HepG2 (cell line): ENCODE measurements around the gene WASF1. TPM values are rescaled to one million over a fixed set of nuclear protein-coding genes. Genes with fewer than 3 reads are reported as not detected.

ENCODE experiments used
- ATF4 ChIP-seq, 2 experiments: fragments of 450-650 bp in 1 of 2; sonication (generic) in 1 of 2; formaldehyde crosslinking; IDR thresholded peaks; 2 replicates each; pipeline versions ENCODE4 v1.5.0 to v1.8.0; 2020 to 2022; ENCODE audit warnings: mild to moderate bottlenecking in 1 of 2, missing genetic modification reagents in 1 of 2
- CBX5 ChIP-seq: sonication (generic); formaldehyde crosslinking; IDR thresholded peaks from 2 replicates; pipeline ENCODE4 v1.4.0; 2020; ENCODE audit warnings: missing genetic modification reagents, borderline replicate concordance
- CENPX ChIP-seq: sonication (generic); formaldehyde crosslinking; IDR thresholded peaks from 2 replicates; pipeline ENCODE4 v1.9.0; 2021; ENCODE audit warnings: mild to moderate bottlenecking, missing genetic modification reagents, moderate library complexity
- GABPA ChIP-seq, 2 experiments: IDR thresholded peaks; 2 replicates each; pipeline ENCODE4 v1.6.1; 2011 to 2016; ENCODE audit warnings: low read depth in 2 of 2, low read length in 1 of 2, missing biosample characterization in 1 of 2, missing genetic modification characterization in 1 of 2
- HNRNPK ChIP-seq: fragments of 200-400 bp; formaldehyde crosslinking; IDR thresholded peaks from 2 replicates; pipeline ENCODE4 v1.6.1; 2018; ENCODE audit warnings: low read length, low read depth, moderate library complexity, mild to moderate bottlenecking; ENCODE audit not compliant: poor library complexity, severe bottlenecking
- JUN ChIP-seq: sonication (generic); formaldehyde crosslinking; IDR thresholded peaks from 2 replicates; pipeline ENCODE4 v1.4.0; 2020; ENCODE audit warnings: mild to moderate bottlenecking, missing genetic modification reagents
- MATR3 ChIP-seq: sonication (generic); formaldehyde crosslinking; IDR thresholded peaks from 2 replicates; pipeline ENCODE4 v1.4.0; 2020; ENCODE audit warnings: missing genetic modification reagents
- NAIF1 ChIP-seq: sonication (generic); formaldehyde crosslinking; IDR thresholded peaks from 2 replicates; pipeline ENCODE4 v1.5.0; 2020; ENCODE audit warnings: mild to moderate bottlenecking, missing genetic modification reagents, borderline replicate concordance
- ONECUT2 ChIP-seq: sonication (generic); formaldehyde crosslinking; IDR thresholded peaks from 2 replicates; pipeline ENCODE4 v1.4.0; 2020; ENCODE audit warnings: missing genetic modification reagents
- PHF8 ChIP-seq: sonication (generic); formaldehyde crosslinking; IDR thresholded peaks from 2 replicates; pipeline ENCODE4 v1.5.0; 2020; ENCODE audit warnings: missing genetic modification reagents
- PTBP1 ChIP-seq: fragments of 200-400 bp; formaldehyde crosslinking; IDR thresholded peaks from 2 replicates; pipeline ENCODE4 v1.6.1; 2018; ENCODE audit warnings: low read length, low read depth; ENCODE audit not compliant: poor library complexity, severe bottlenecking
- SNRNP70 ChIP-seq: fragments of 200-400 bp; formaldehyde crosslinking; IDR thresholded peaks from 2 replicates; pipeline ENCODE4 v1.6.1; 2017; ENCODE audit warnings: mild to moderate bottlenecking, low read depth, low read length, moderate library complexity
- TP53 ChIP-seq: sonication (generic); formaldehyde crosslinking; conservative IDR thresholded peaks from 2 replicates; pipeline ENCODE4 v1.4.0; 2020; ENCODE audit warnings: missing genetic modification reagents
- U2AF1 ChIP-seq: fragments of 200-400 bp; formaldehyde crosslinking; optimal IDR thresholded peaks from 2 replicates; pipeline ENCODE3; 2017; ENCODE audit warnings: mild to moderate bottlenecking, low read depth, low read length
- ZFP1 ChIP-seq: IDR thresholded peaks from 2 replicates; pipeline ENCODE4 v1.6.1; 2016
- ZNF224 ChIP-seq: sonication (generic); formaldehyde crosslinking; IDR thresholded peaks from 2 replicates; pipeline ENCODE4 v1.5.0; 2020; ENCODE audit warnings: mild to moderate bottlenecking, missing genetic modification reagents
- ZNF280D ChIP-seq: sonication (generic); formaldehyde crosslinking; IDR thresholded peaks from 2 replicates; pipeline ENCODE4 v1.5.1; 2020; ENCODE audit warnings: mild to moderate bottlenecking, missing genetic modification reagents
- ZNF484 ChIP-seq: sonication (generic); formaldehyde crosslinking; IDR thresholded peaks from 2 replicates; pipeline ENCODE4 v1.5.1; 2020; ENCODE audit warnings: mild to moderate bottlenecking, low read depth, missing genetic modification reagents, borderline replicate concordance
- ZNF772 ChIP-seq: sonication (generic); formaldehyde crosslinking; IDR thresholded peaks from 2 replicates; pipeline ENCODE4 v1.5.0; 2020; ENCODE audit warnings: mild to moderate bottlenecking, missing genetic modification reagents
- ZNF781 ChIP-seq: sonication (generic); formaldehyde crosslinking; IDR thresholded peaks from 2 replicates; pipeline ENCODE4 v1.5.1; 2020; ENCODE audit warnings: borderline replicate concordance, mild to moderate bottlenecking, missing genetic modification reagents; ENCODE audit errors: not compliant biosample characterization
- ZSCAN20 ChIP-seq: sonication (generic); formaldehyde crosslinking; IDR thresholded peaks from 2 replicates; pipeline ENCODE4 v1.4.0; 2020; ENCODE audit warnings: missing genetic modification reagents, mild to moderate bottlenecking, borderline replicate concordance
- polyA plus RNA-seq, 8 experiments: library from polyadenylated mRNA; depleted of rRNA in 3 of 8; stranded (reverse) in 7 of 8; unstranded in 1 of 8; fragments of >200 nt; fragmentation: Illumina TruSeq in 4 of 8; extraction: Trizol in 4 of 8; gene quantifications; 2 replicates each; pipeline versions ENCODE4 v1.2.1 to v1.2.3, GENCODE V29; 2011 to 2016; ENCODE audit warnings: low read depth in 4 of 8, missing spikeins in 1 of 8, mixed read lengths in 1 of 8; ENCODE audit not compliant: insufficient read depth in 1 of 8
- total RNA-seq, 5 experiments: library from RNA; depleted of rRNA; stranded (reverse); fragments of >200 nt; fragmentation: Illumina TruSeq; extraction: Trizol; gene quantifications; 2 replicates each; pipeline ENCODE4 v1.2.3, GENCODE V29; 2016; ENCODE audit warnings: low read depth in 1 of 5
- TF ChIP-seq, protein P1 (sequence below): sonication (generic); formaldehyde crosslinking; IDR thresholded peaks from 2 replicates; pipeline ENCODE4 v1.8.1; 2023; ENCODE audit warnings: mild to moderate bottlenecking, missing genetic modification reagents
- TF ChIP-seq, protein P2 (sequence below): sonication (generic); formaldehyde crosslinking; IDR thresholded peaks from 2 replicates; pipeline ENCODE4 v1.5.1; 2020; ENCODE audit warnings: missing genetic modification reagents, mild to moderate bottlenecking, borderline replicate concordance

WASF1 gene
- total and polyA plus RNA-seq, 2 of the 13 experiments (the other 11 are each of a cell fraction or from before 2014, with no cell fraction given): 8.5 to 17.3 TPM

DNA sequence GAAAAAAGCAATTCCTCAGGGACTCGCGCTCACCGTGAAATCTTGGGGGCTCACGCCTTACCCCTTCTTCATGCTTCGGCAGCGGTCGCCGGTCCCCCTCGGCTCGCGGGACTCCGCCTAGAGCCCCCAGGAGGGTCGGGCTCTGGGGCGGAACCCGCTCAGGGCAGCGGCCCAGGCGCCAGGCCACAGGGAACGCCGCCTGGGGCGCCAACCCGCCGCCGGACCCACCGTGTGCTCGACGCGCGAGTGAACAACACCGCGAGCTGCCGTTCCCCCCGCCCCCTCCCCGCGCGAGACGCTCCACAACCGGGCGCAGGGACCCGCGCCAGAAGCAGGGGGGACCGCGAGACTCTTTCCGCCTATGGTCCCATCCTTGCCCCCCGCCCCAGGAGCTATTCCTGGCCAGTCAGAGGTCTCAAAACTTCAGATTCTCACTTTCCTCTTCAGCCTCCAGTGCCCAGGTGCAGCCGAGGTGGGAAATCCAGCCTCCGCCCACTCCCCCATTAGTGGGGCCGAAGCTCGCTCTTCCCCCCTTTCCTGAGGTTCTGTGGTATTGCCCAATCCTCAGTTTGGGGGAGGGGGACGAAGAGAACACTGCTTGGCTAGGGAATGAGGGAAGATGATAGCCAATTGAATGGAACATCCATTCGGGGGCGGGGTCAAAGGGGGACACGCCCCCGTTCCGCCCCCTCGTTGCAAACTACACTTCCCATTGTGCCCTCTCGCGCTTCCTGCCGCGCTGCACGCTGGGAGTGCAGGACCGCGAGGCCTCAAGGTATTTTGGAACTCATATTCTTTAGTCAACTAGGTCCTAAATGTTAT, at the start of gene WASF1 (continued):
- TF ChIP-seq U2AF1 (no peak), MATR3 (CRISPR knock-in tag) (no peak), TP53 (CRISPR knock-in tag) (0 out of 2 replicates have a peak, but pooled peaks have one; percentile 22), CENPX (CRISPR knock-in tag) (no peak), PTBP1 (no peak), ZSCAN20 (CRISPR knock-in tag) (no peak), ZFP1 (CRISPR knock-in tag) (no peak), GABPA (IDR thresholded peaks at IDR 0.05; ENCODE audit: low read depth, low read length) (peak; percentile 75), GABPA (CRISPR knock-in tag; IDR thresholded peaks at IDR 0.05; ENCODE audit: low read depth) (peak; percentile 95), HNRNPK (peak; percentile 76), CBX5 (CRISPR knock-in tag) (no peak; the same call in 1 of the 2 replicates), ZNF772 (no peak; the same call in 1 of the 2 replicates), ATF4 (CRISPR knock-in tag; IDR thresholded peaks at IDR 0.05) (peak in 1 of 2 experiments; percentile 38; a peak in 1 of 4 replicates), ONECUT2 (CRISPR knock-in tag) (no peak), SNRNP70 (no peak), ZNF484 (no peak), PHF8 (CRISPR knock-in tag) (peak; percentile 75), ZNF781 (CRISPR knock-in tag) (no peak), ZNF280D (no peak), NAIF1 (CRISPR knock-in tag) (no peak), ZNF224 (no peak), JUN (CRISPR knock-in tag) (no peak)
- TF ChIP-seq, protein P1, sequence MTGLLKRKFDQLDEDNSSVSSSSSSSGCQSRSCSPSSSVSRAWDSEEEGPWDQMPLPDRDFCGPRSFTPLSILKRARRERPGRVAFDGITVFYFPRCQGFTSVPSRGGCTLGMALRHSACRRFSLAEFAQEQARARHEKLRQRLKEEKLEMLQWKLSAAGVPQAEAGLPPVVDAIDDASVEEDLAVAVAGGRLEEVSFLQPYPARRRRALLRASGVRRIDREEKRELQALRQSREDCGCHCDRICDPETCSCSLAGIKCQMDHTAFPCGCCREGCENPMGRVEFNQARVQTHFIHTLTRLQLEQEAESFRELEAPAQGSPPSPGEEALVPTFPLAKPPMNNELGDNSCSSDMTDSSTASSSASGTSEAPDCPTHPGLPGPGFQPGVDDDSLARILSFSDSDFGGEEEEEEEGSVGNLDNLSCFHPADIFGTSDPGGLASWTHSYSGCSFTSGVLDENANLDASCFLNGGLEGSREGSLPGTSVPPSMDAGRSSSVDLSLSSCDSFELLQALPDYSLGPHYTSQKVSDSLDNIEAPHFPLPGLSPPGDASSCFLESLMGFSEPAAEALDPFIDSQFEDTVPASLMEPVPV (CRISPR knock-in tag): 0 out of 2 replicates have a peak, but pooled peaks have one; percentile 64
- TF ChIP-seq, protein P2, sequence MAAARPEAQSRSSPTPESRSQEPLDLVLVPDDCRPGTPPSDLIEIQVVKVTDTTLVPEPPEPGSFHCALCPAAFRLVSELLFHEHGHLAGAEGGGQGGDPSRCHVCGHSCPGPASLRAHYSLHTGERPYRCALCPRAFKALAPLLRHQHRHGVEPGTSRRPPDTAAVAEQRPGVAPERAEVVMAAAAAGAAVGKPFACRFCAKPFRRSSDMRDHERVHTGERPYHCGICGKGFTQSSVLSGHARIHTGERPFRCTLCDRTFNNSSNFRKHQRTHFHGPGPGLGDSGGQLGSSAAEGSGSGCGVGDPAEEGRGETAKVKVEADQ: no peak
